NCI-H82 treated with DMSO at 0.1 percent for 48 hours (cell line): ENCODE data around the gene FAM3A.
A peak's percentile ranks its signal among the peaks of the same experiment; 100 is the strongest.
"Not testable (repeated sequence)": the region's sequence is repeated elsewhere in the genome, so short reads cannot be mapped to it uniquely, and the experiment has no call there.

Experiments
- DNase-seq: peaks from one replicate; lab custom pipeline; 2025; ENCODE audit not compliant: unreplicated experiment; lab: John Stamatoyannopoulos, UW

The FAM3A gene

GRCh38 chrX:154515966-154516655 is at the start of gene FAM3A:
Gene FAM3A (minus strand): TSS chrX:154516232. CDS start chrX:154515772, 460 bp downstream.
- DNase-seq: peak; percentile 76

- DNase-seq: not testable (repeated sequence)
These were observed 46.3 kb upstream of the FAM3A start for GRCh38 chrX:154562295-154562694.

- not testable (repeated sequence) for DNase-seq
These were observed 44.3 kb upstream of the FAM3A start for GRCh38 chrX:154560326-154560725.

GRCh38 chrX:154558896-154559295 is 42.9 kb upstream of the FAM3A start:
- not testable (repeated sequence) for DNase-seq

- DNase-seq: not testable (repeated sequence)
These were observed 42.1 kb upstream of the FAM3A start for GRCh38 chrX:154558060-154558690.

GRCh38 chrX:154552112-154552806 is 36.2 kb upstream of the FAM3A start:
- not testable (repeated sequence) for DNase-seq

- no peak for DNase-seq
These were observed 33.7 kb upstream of the FAM3A start for GRCh38 chrX:154549766-154550165.

GRCh38 chrX:154548028-154548316 is 31.9 kb upstream of the FAM3A start:
- DNase-seq: no peak

GRCh38 chrX:154547245-154548027 is 31.4 kb upstream of the FAM3A start, which contains the start of gene IKBKG:
Gene IKBKG (plus strand): TSS chrX:154547620. CDS start chrX:154552003, 4,383 bp downstream.
- peak; percentile 44 for DNase-seq

GRCh38 chrX:154546354-154547244 is 30.6 kb upstream of the FAM3A start, which contains the start of gene G6PD:
Gene G6PD (minus strand): TSS chrX:154546846. CDS start chrX:154546155, 691 bp downstream.
- no peak for DNase-seq

- no peak for DNase-seq
These were observed 29.7 kb upstream of the FAM3A start for GRCh38 chrX:154545673-154546274.

GRCh38 chrX:154542723-154543424 is 26.8 kb upstream of the FAM3A start:
- no peak for DNase-seq

GRCh38 chrX:154541896-154542722 is 26.1 kb upstream of the FAM3A start:
- DNase-seq: no peak

- no peak for DNase-seq
These were observed 25.5 kb upstream of the FAM3A start for GRCh38 chrX:154541589-154541895.

- DNase-seq: no peak
These were observed 25.0 kb upstream of the FAM3A start for GRCh38 chrX:154540897-154541535.

- not testable (repeated sequence) for DNase-seq
These were observed 24.3 kb upstream of the FAM3A start for GRCh38 chrX:154540365-154540764.

GRCh38 chrX:154539077-154539476 is 23.0 kb upstream of the FAM3A start:
- no peak for DNase-seq

GRCh38 chrX:154535892-154536291 is 19.9 kb upstream of the FAM3A start:
- no peak for DNase-seq
